GM19351 (cell line): ENCODE data around the gene KIF23.

Source experiments
- ATAC-seq: cut with Tn5 transposase; IDR thresholded peaks from one replicate; pipeline ENCODE4 v1.9.1; 2021; ENCODE audit warnings: mild to moderate bottlenecking, moderate library complexity; ENCODE audit not compliant: unreplicated experiment

Gene KIF23

GRCh38 chr15:69486481-69487110 is 72.4 kb downstream of the KIF23 start:
- ATAC-seq: no peak

GRCh38 chr15:69489073-69489571 is 75.0 kb downstream of the KIF23 start:
- no peak for ATAC-seq

- no peak for ATAC-seq
Measured at GRCh38 chr15:69490356-69491037, 76.3 kb downstream of the KIF23 start.

- no peak for ATAC-seq
Measured at GRCh38 chr15:69491038-69491505, 76.9 kb downstream of the KIF23 start.

GRCh38 chr15:69493406-69493805 is 79.3 kb downstream of the KIF23 start:
- no peak for ATAC-seq

- ATAC-seq: no peak
Measured at GRCh38 chr15:69496001-69496400, 81.9 kb downstream of the KIF23 start.

- no peak for ATAC-seq
Measured at GRCh38 chr15:69497076-69497475, 82.9 kb downstream of the KIF23 start.

- ATAC-seq: no peak
Measured at GRCh38 chr15:69497667-69498066, 83.5 kb downstream of the KIF23 start.
